ENCODE results near the gene CPNE1. TPM values are rescaled to one million over a fixed set of nuclear protein-coding genes. Genes with fewer than 3 reads are reported as not detected.

CPNE1 gene
- total RNA-seq, 3 donors from 2014 or later (not counting 1 experiment from before 2014, with no cell fraction given): 298 to 342 (median 334) TPM

DNA sequence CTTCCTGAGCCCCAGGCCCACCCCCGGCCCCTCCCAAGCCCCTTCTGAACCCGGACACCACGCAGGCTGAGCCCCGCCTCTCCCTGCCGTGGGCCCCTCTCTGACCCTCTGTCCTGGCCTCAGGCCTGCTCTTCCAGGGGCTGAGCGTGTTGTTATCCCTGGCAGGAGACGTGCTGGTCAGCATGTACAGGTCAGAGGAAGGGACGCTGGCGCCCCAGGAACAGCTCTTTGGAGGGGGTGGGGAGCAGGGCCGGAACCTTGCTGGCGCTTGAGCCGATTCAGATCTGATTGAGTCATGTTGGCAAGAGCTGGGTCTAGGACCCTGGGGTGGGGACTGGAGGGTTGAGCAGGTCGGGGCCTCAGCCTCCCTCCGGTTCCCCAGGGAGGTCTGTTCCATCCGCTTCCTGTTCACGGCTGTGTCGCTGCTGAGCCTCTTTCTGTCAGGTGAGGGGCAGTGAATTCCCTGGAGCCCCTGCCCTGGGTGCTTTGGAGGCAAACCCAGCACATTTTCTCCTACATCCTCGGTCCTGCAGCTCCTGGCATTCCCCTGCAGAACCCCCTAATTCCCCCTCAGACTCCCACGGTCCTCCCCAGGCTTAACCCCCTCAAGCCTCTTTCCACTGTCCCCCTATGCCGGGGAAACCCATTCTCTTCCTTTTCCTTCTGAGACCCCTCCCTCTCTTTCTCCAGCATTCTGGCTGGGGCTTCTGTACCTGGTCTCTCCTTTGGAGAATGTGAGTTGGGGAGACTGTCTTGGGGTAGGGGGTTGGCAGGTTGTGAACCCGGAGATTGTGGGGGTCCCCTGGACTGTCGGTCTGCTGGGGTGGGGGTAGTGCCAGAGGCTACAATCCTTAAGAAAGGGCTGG is 47.1 kb downstream of the CPNE1 start:
- 14% methylated on average over 22 of the region's 22 CpGs for WGBS (ENCODE audit: insufficient coverage)
- Histone ChIP-seq H3K9me3 (ENCODE audit: control insufficient read depth, insufficient read depth, low read length) (no peaks in the 10 kb centered on the region), H3K4me3 (ENCODE audit: low read length) (no peak overlapping the region), H3K36me3 (ENCODE audit: control insufficient read depth, insufficient read depth, low read length) (peaks cover 5% of the 10 kb centered on the region), H3K27me3 (ENCODE audit: control insufficient read depth, insufficient read depth, low read length) (peaks cover 10% of the 10 kb centered on the region), H3K27ac (ENCODE audit: low read length) (no peak overlapping the region), H3K4me1 (ENCODE audit: control insufficient read depth, insufficient read depth, low read length) (peaks cover 40% of the 10 kb centered on the region)
- ATAC-seq: no peak
- TF ChIP-seq, protein P1, sequence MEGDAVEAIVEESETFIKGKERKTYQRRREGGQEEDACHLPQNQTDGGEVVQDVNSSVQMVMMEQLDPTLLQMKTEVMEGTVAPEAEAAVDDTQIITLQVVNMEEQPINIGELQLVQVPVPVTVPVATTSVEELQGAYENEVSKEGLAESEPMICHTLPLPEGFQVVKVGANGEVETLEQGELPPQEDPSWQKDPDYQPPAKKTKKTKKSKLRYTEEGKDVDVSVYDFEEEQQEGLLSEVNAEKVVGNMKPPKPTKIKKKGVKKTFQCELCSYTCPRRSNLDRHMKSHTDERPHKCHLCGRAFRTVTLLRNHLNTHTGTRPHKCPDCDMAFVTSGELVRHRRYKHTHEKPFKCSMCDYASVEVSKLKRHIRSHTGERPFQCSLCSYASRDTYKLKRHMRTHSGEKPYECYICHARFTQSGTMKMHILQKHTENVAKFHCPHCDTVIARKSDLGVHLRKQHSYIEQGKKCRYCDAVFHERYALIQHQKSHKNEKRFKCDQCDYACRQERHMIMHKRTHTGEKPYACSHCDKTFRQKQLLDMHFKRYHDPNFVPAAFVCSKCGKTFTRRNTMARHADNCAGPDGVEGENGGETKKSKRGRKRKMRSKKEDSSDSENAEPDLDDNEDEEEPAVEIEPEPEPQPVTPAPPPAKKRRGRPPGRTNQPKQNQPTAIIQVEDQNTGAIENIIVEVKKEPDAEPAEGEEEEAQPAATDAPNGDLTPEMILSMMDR (IDR thresholded peaks at IDR 0.05): no peak
- Mint-ChIP-seq H3K4me1 (peaks cover 27 to 45% of the 10 kb centered on the region in 2 donors), H3K36me3 (no peaks in the 10 kb centered on the region), H3K27me3 (ENCODE audit: low read depth in 2 of 2) (peaks cover 0 to 3% of the 10 kb centered on the region in 2 donors), H3K4me3 (peak overlapping the region; percentile 86), H3K27ac (peak overlapping the region; percentile 68 to 99), H3K9me3 (no peaks in the 10 kb centered on the region)
- peak; percentile 39 to 65 for DNase-seq
- intact Hi-C loops (cut with micrococcal nuclease): loop anchor here (1.0 to 10.0 kb wide), 5 partner anchors 43 to 363 kb away; partner anchors contain the start of gene ERGIC3

DNA sequence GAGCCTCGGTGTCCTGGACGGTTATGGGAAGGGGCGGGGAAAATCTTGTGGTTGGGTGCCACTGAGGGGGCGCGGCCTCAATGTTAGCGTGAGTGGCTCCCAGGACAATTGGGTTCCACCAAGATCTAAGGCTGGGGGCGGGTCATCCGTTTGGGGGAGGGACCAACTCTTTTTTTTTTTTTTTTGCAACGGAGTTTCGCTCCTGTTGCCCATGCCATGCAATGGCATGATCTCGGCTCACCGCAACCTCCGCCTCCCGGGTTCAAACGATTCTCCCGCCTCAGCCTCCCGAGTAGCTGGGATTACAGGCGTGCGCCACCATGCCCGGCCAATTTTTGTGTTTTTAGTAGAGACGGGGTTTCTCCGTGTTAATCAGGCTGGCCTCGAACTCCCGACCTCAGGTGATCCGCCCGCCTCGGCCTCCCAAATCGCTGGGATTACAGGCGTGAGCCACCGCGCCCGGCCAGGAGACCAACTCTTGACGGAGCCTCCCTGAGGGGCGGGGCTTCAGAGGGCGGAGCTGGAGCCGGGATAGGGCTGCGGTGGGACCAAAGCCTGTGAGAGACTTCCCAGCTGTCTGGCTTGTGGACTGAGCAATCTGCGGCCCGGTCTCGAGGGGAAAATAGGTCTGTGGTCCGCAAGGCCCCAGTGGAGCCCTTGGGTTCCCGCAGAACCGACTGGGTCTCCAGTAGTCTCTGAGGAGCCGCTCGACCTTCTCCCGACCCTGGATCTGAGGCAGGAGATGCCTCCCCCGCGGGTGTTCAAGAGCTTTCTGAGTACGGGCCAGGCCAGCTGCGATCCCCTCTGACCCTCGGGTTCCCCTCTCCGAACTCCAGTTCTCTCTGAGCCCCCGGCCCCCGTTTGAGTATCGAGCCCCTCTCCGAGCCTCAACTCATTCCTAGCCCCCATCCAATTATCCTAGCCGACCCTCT is 48.0 kb downstream of the CPNE1 start:
- Mint-ChIP-seq H3K4me3 (peak overlapping the region; percentile 86), H3K27me3 (ENCODE audit: low read depth in 2 of 2) (peaks cover 0 to 3% of the 10 kb centered on the region in 2 donors), H3K27ac (peak overlapping the region; percentile 99), H3K4me1 (peaks cover 27 to 45% of the 10 kb centered on the region in 2 donors), H3K9me3 (no peaks in the 10 kb centered on the region), H3K36me3 (no peaks in the 10 kb centered on the region)
- intact Hi-C loops (cut with micrococcal nuclease): loop anchor here (1.0 to 10.0 kb wide), 6 partner anchors 48 to 362 kb away; partner anchors contain the start of genes CPNE1, ERGIC3, RBM12 and RBM39
- DNase-seq: peak; percentile 54 to 73
- Histone ChIP-seq H3K27me3 (ENCODE audit: control insufficient read depth, insufficient read depth, low read length) (peaks cover 10% of the 10 kb centered on the region), H3K4me1 (ENCODE audit: control insufficient read depth, insufficient read depth, low read length) (peaks cover 40% of the 10 kb centered on the region), H3K9me3 (ENCODE audit: control insufficient read depth, insufficient read depth, low read length) (no peaks in the 10 kb centered on the region), H3K36me3 (ENCODE audit: control insufficient read depth, insufficient read depth, low read length) (peaks cover 5% of the 10 kb centered on the region), H3K27ac (ENCODE audit: low read length) (peak overlapping the region; percentile 19), H3K4me3 (ENCODE audit: low read length) (peak overlapping the region; percentile 45)
- ATAC-seq: no peak
- WGBS (ENCODE audit: insufficient coverage): 3% methylated on average over 57 of the region's 57 CpGs
- TF ChIP-seq, protein P1 (IDR thresholded peaks at IDR 0.05): no peak

DNA sequence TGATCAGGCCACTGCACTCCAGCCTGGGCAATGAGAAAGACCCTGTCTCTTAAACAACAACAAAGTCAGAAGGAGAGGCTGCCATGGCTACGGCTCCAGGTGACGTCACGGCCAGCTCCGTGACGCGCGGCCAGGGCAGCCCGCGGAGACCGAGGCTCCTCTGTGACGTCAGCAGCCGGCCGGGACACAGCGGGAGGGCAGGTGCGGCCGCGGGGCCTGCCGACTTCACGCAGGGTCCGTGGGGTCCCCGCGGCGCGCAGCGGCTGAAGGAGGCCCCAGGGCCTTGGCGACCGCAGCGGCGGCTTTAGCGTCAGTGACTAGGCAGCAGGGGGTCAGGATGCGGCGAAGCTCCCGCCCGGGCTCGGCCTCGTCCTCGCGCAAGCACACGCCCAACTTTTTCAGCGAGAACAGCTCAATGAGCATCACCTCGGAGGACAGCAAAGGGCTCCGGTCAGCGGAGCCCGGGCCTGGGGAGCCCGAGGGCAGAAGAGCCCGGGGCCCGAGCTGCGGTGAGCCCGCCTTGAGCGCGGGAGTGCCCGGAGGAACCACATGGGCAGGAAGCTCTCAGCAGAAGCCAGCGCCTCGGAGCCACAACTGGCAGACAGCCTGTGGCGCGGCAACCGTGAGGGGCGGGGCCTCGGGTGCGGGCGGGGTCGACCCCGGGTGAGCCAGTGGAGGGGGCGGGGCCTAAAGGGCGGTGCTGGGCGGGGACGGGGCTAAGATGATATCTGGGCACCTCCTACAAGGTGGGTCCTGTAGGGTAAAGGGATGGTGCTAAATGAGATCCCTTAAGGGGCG is 48.8 kb downstream of the CPNE1 start, which contains the start of gene SPAG4:
TSS of gene SPAG4 (plus strand) at position 163 of the 798 bp plus-strand sequence. CDS start at position 338, 175 bp downstream.
- under 1% methylated on average over 68 of the region's 68 CpGs for WGBS (ENCODE audit: insufficient coverage)
- H3K9me3 Mint-ChIP-seq: no peaks in the 10 kb centered on the region
- peak; percentile 99 to 100 for DNase-seq

More for the DNA sequence above, 48.8 kb downstream of the CPNE1 start, which contains the start of gene SPAG4:
- intact Hi-C loops (cut with micrococcal nuclease): loop anchor here (1.0 to 10.0 kb wide), 7 partner anchors 48 to 361 kb away; partner anchors contain the start of genes CPNE1, ERGIC3, RBM12 and RBM39
- peak; percentile 81 to 95 (median 81) for ATAC-seq
- Histone ChIP-seq H3K9me3 (ENCODE audit: control insufficient read depth, insufficient read depth, low read length) (no peaks in the 10 kb centered on the region), H3K36me3 (ENCODE audit: control insufficient read depth, insufficient read depth, low read length) (no peaks in the 10 kb centered on the region), H3K4me3 (ENCODE audit: low read length) (peak within 1 kb of the TSS; percentile 76), H3K4me1 (ENCODE audit: control insufficient read depth, insufficient read depth, low read length) (peaks cover 40% of the 10 kb centered on the region), H3K27me3 (ENCODE audit: control insufficient read depth, insufficient read depth, low read length) (peaks cover 10% of the 10 kb centered on the region), H3K27ac (ENCODE audit: low read length) (peak within 1 kb of the TSS; percentile 100)
- Mint-ChIP-seq H3K27ac (peak within 1 kb of the TSS; percentile 99), H3K27me3 (ENCODE audit: low read depth in 2 of 2) (peaks cover 0 to 3% of the 10 kb centered on the region in 2 donors), H3K4me3 (peak within 1 kb of the TSS; percentile 95), H3K36me3 (no peaks in the 10 kb centered on the region), H3K4me1 (peaks cover 27 to 45% of the 10 kb centered on the region in 2 donors)
- TF ChIP-seq, protein P1 (IDR thresholded peaks at IDR 0.05): no peak

Measured in natural killer cell (primary cell).